ENCODE results near the gene MACROD1.

The MACROD1 gene

GRCh38 chr11:64165842-64166635, at the start of gene MACROD1:
Gene MACROD1, minus strand, starts transcription at chr11:64166113. Its CDS starts 119 bp downstream, at chr11:64165994.
- DNase-seq (ENCODE audit: low read depth in 2 of 2): peak; percentile 80 to 84

GRCh38 chr11:64211181-64211872, 45.4 kb upstream of the MACROD1 start:
- DNase-seq (ENCODE audit: low read depth in 2 of 2): no peak

- DNase-seq (ENCODE audit: low read depth in 2 of 2): no peak
Observed at GRCh38 chr11:64210301-64211020, 44.5 kb upstream of the MACROD1 start.

- DNase-seq (ENCODE audit: low read depth in 2 of 2): no peak
Observed at GRCh38 chr11:64209563-64209843, 43.6 kb upstream of the MACROD1 start.

GRCh38 chr11:64208796-64209562, 43.1 kb upstream of the MACROD1 start:
- no peak for DNase-seq (ENCODE audit: low read depth in 2 of 2)

GRCh38 chr11:64208086-64208795, 42.3 kb upstream of the MACROD1 start:
- no peak for DNase-seq (ENCODE audit: low read depth in 2 of 2)

- DNase-seq (ENCODE audit: low read depth in 2 of 2): peak; percentile 61 to 70
Observed at GRCh38 chr11:64207256-64208085, 41.6 kb upstream of the MACROD1 start.

GRCh38 chr11:64206457-64207255, 40.7 kb upstream of the MACROD1 start, which contains the start of gene FERMT3:
Gene FERMT3, plus strand, starts transcription at chr11:64206721. Its CDS starts 644 bp downstream, at chr11:64207365.
- DNase-seq (ENCODE audit: low read depth in 2 of 2): peak; percentile 58 to 84

- DNase-seq (ENCODE audit: low read depth in 2 of 2): peak; percentile 52 to 60
Observed at GRCh38 chr11:64204464-64204989, 38.6 kb upstream of the MACROD1 start.

GRCh38 chr11:64204080-64204440, 38.1 kb upstream of the MACROD1 start:
- DNase-seq (ENCODE audit: low read depth in 2 of 2): no peak

- no peak for DNase-seq (ENCODE audit: low read depth in 2 of 2)
Observed at GRCh38 chr11:64203421-64204079, 37.6 kb upstream of the MACROD1 start.

- no peak for DNase-seq (ENCODE audit: low read depth in 2 of 2)
Observed at GRCh38 chr11:64202992-64203391, 37.1 kb upstream of the MACROD1 start.

GRCh38 chr11:64201543-64201942, 35.6 kb upstream of the MACROD1 start:
- DNase-seq (ENCODE audit: low read depth in 2 of 2): no peak

- no peak for DNase-seq (ENCODE audit: low read depth in 2 of 2)
Observed at GRCh38 chr11:64198511-64198910, 32.6 kb upstream of the MACROD1 start.

- no peak for DNase-seq (ENCODE audit: low read depth in 2 of 2)
Observed at GRCh38 chr11:64196626-64197025, 30.7 kb upstream of the MACROD1 start.

GRCh38 chr11:64192434-64192833, 26.5 kb upstream of the MACROD1 start:
- DNase-seq (ENCODE audit: low read depth in 2 of 2): no peak

GRCh38 chr11:64186492-64187165, 20.7 kb upstream of the MACROD1 start:
- no peak for DNase-seq (ENCODE audit: low read depth in 2 of 2)

All from stimulated activated CD4-positive, alpha-beta T cell treated with anti-CD3 and anti-CD28 coated beads, Interleukin-12 subunit alpha, Interleukin-12 subunit beta, amount 100 ng/mL, for 24 hours (primary cell).